Neutrophil (primary cell): Measurements from ENCODE around the gene RAMP1.
"Not testable (repeated sequence)": the region's sequence is repeated elsewhere in the genome, so short reads cannot be mapped to it uniquely, and the experiment has no call there.

Experiments
- H3K27ac ChIP-seq: fragments of 200-600 bp; sonication (generic); 2 replicates; pipeline ENCODE4 v1.5.1; 2016; ENCODE audit warnings: mild to moderate bottlenecking, moderate library complexity
- H3K27me3 ChIP-seq: fragments of 200-600 bp; sonication (generic); 2 replicates; pipeline ENCODE4 v1.6.0; 2016; ENCODE audit warnings: mild to moderate bottlenecking
- H3K36me3 ChIP-seq: fragments of 200-600 bp; sonication (generic); 2 replicates; pipeline ENCODE4 v1.5.1; 2017
- H3K4me1 ChIP-seq, 2 experiments: fragments of 200-600 bp in 1 of 2; sonication (generic) in 1 of 2; 1 replicate in 1 of 2; 2 replicates in 1 of 2; pipeline versions ENCODE4 v1.5.1 to v1.6.1; 2013 to 2016; ENCODE audit warnings: low read depth in 1 of 2, low read length in 1 of 2, mild to moderate bottlenecking in 1 of 2, moderate library complexity in 1 of 2; ENCODE audit not compliant: control insufficient read depth in 1 of 2, insufficient read depth in 1 of 2
- H3K4me3 ChIP-seq, 2 experiments: fragments of 200-600 bp in 1 of 2; sonication (generic) in 1 of 2; 1 replicate in 1 of 2; 2 replicates in 1 of 2; pipeline ENCODE4 v1.5.1; 2013 to 2016; ENCODE audit warnings: low read depth in 1 of 2, low read length in 1 of 2, mild to moderate bottlenecking in 1 of 2, moderate library complexity in 1 of 2
- H3K9me3 ChIP-seq: fragments of 200-600 bp; sonication (generic); 2 replicates; pipeline ENCODE4 v1.5.1; 2016
- TF ChIP-seq, protein P1 (sequence below): fragments of 200-600 bp; sonication (generic); IDR thresholded peaks from 2 replicates; pipeline ENCODE4 v1.5.1; 2016; ENCODE audit warnings: antibody characterized with exemption

RAMP1 gene

GRCh38 chr2:237835372-237835771 lies 24.1 kb upstream of the RAMP1 start:
- no peak overlapping the region for H3K27ac ChIP-seq
- H3K36me3 ChIP-seq = no peaks in the 10 kb centered on the region
- no peaks in the 10 kb centered on the region for H3K27me3 ChIP-seq
- no peak overlapping the region for H3K4me3 ChIP-seq
- no peaks in the 10 kb centered on the region for H3K4me1 ChIP-seq
- TF ChIP-seq, protein P1, sequence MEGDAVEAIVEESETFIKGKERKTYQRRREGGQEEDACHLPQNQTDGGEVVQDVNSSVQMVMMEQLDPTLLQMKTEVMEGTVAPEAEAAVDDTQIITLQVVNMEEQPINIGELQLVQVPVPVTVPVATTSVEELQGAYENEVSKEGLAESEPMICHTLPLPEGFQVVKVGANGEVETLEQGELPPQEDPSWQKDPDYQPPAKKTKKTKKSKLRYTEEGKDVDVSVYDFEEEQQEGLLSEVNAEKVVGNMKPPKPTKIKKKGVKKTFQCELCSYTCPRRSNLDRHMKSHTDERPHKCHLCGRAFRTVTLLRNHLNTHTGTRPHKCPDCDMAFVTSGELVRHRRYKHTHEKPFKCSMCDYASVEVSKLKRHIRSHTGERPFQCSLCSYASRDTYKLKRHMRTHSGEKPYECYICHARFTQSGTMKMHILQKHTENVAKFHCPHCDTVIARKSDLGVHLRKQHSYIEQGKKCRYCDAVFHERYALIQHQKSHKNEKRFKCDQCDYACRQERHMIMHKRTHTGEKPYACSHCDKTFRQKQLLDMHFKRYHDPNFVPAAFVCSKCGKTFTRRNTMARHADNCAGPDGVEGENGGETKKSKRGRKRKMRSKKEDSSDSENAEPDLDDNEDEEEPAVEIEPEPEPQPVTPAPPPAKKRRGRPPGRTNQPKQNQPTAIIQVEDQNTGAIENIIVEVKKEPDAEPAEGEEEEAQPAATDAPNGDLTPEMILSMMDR = no peak
- H3K9me3 ChIP-seq = no peaks in the 10 kb centered on the region

DNA sequence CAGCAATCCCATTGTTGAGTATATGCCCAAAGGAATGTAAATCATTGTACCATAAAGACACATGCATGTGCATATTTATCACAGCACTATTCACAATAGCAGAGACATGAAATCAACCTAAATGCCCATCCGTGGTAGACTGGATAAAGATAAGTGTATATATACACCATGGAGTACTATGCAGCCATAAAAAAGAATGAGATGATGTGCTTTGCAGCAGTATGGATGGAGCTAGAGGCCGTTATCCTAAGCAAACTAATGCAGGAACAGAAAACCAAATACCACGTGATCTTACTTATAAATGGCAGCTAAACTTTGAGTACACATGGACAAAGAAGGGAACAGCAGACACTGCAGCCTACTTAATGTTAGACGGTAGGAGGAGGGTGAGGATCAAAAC lies 18.4 kb upstream of the RAMP1 start:
- no peak overlapping the region for H3K27ac ChIP-seq

GRCh38 chr2:237848940-237849339 lies 10.5 kb upstream of the RAMP1 start:
- H3K27ac ChIP-seq, H3K4me1 ChIP-seq, H3K9me3 ChIP-seq, H3K27me3 ChIP-seq, H3K4me3 ChIP-seq, H3K36me3 ChIP-seq: not testable (repeated sequence)

More for the DNA sequence above, 18.4 kb upstream of the RAMP1 start:
- Histone ChIP-seq H3K4me3 (no peak overlapping the region), H3K27me3 (no peaks in the 10 kb centered on the region), H3K9me3 (no peaks in the 10 kb centered on the region), H3K4me1 (no peaks in the 10 kb centered on the region), H3K36me3 (no peaks in the 10 kb centered on the region)
- TF ChIP-seq, protein P1 = no peak

DNA sequence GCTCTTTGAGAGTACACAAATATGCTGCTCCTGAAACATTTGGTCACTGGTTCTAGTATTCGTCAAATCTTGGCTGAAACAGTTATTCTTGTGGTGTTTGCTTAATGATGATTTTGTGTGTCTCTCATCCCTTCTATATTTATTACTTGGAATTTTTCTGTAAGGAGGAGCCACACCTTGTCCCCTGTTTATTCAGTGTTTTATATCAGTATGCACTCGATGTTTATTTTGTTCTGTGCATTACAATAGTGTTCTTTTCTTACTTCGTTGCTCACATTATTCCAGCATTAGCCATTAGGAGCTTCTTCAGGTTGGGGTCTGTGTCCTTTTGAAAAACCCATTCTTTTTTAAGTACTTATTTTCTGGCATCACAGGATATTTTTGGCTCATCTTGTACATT lies 5.1 kb upstream of the RAMP1 start:
- TF ChIP-seq, protein P1 = no peak
- H3K4me1 ChIP-seq = no peaks in the 10 kb centered on the region
- H3K36me3 ChIP-seq = no peaks in the 10 kb centered on the region
- H3K27me3 ChIP-seq = peaks cover 34% of the 10 kb centered on the region
- no peak overlapping the region for H3K4me3 ChIP-seq
- H3K27ac ChIP-seq = no peak overlapping the region
- H3K9me3 ChIP-seq = no peaks in the 10 kb centered on the region

- Histone ChIP-seq H3K36me3 (no peaks in the 10 kb centered on the region), H3K9me3 (no peaks in the 10 kb centered on the region), H3K27me3 (peaks cover 68% of the 10 kb centered on the region), H3K27ac (no peak overlapping the region), H3K4me3 (no peak overlapping the region), H3K4me1 (peaks cover 3 to 6% of the 10 kb centered on the region in 2 experiments)
- TF ChIP-seq, protein P1 = no peak
These were observed 1.6 kb upstream of the RAMP1 start for GRCh38 chr2:237857791-237858190.

DNA sequence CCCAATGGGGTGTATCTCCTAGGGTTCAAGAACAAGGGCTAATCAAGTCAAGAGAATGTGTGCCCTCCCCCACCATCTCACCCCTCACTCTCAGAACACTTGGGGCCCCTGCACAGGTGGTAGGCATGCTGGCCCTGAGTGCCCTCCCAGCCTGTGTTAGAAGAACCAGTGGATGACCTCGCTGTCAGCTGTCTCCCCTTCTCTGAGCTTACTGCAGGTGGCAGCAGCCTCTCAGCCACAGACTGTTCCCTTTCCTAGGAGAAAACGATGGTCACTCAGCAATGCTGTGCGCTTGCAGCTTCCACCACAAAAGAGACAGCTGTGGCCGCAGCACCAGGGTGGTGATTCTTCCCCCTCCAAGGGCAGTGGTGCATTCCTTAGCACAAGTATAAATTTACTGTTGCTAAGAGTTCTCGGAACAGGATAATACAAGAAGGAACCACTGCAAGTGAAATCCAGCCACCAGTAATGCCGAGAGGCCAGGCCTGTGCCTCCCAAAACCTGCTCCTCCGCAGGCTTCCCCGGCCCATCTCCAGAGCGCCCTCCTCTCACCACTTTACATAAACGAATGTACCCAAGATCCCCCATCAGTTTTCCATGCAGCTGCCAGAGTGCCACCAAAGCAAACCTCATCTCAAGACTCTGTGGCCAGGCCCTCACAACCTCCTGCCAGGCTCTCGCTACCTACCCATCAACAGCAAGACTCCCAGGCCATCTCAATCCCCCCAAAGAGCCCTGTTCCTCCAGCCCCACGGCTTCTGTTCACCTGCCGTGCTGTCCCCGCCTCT lies 935 bp upstream of the RAMP1 start:
- no peaks in the 10 kb centered on the region for H3K36me3 ChIP-seq
- H3K4me1 ChIP-seq = peaks cover 3 to 6% of the 10 kb centered on the region in 2 experiments
- peaks cover 73% of the 10 kb centered on the region for H3K27me3 ChIP-seq
- TF ChIP-seq, protein P1 = no peak
- no peak overlapping the region for H3K4me3 ChIP-seq
- H3K9me3 ChIP-seq = no peaks in the 10 kb centered on the region
- no peak overlapping the region for H3K27ac ChIP-seq
